MCF 10A (cell line): Measurements from ENCODE around the gene BCAS3. TPM values are rescaled to one million over a fixed set of nuclear protein-coding genes. Genes with fewer than 3 reads are reported as not detected.

Experiments
- BruUV-seq: library from RNA; stranded (reverse); fragments of 400-500 nt; replicated peaks from 2 replicates; lab custom pipeline; 2021; lab: Mats Ljungman, UMichigan
- CTCF ChIA-PET: fragments of 300-600 bp; sonication (Branson Sonifier 250); formaldehyde crosslinking; extraction: SDS; loops from one replicate; lab custom pipeline; 2021; ENCODE audit warnings: antibody characterized with exemption, inconsistent platforms; lab: Yijun Ruan, JAX
- POLR2A ChIA-PET: fragments of 300-600, 350-650 bp; sonication (Branson Sonifier 250); formaldehyde crosslinking; extraction: SDS; loops from one replicate; lab custom pipeline; 2020; ENCODE audit warnings: antibody characterized with exemption, inconsistent platforms; lab: Yijun Ruan, JAX
- DNase-seq: peaks from one replicate; pipeline ENCODE4 v3.0.0-alpha.2; 2018; ENCODE audit not compliant: unreplicated experiment
- H3K27ac Mint-ChIP-seq: one replicate; pipeline ENCODE4 v1.8.0; 2022; ENCODE audit warnings: mild to moderate bottlenecking, low read depth, mixed read lengths; ENCODE audit not compliant: unreplicated experiment
- H3K27me3 Mint-ChIP-seq: one replicate; pipeline ENCODE4 v1.8.0; 2022; ENCODE audit warnings: mixed read lengths; ENCODE audit not compliant: insufficient read depth, unreplicated experiment
- H3K36me3 Mint-ChIP-seq: one replicate; pipeline ENCODE4 v1.8.0; 2022; ENCODE audit warnings: mild to moderate bottlenecking, moderate library complexity, mixed read lengths; ENCODE audit not compliant: insufficient read depth, unreplicated experiment
- H3K4me1 Mint-ChIP-seq: one replicate; pipeline ENCODE4 v1.8.0; 2022; ENCODE audit warnings: mixed read lengths; ENCODE audit not compliant: insufficient read depth, unreplicated experiment
- H3K4me3 Mint-ChIP-seq: one replicate; pipeline ENCODE4 v1.8.0; 2022; ENCODE audit warnings: mild to moderate bottlenecking, moderate library complexity, mixed read lengths; ENCODE audit not compliant: unreplicated experiment
- H3K9me3 Mint-ChIP-seq: one replicate; pipeline ENCODE4 v1.8.0; 2022; ENCODE audit warnings: mixed read lengths; ENCODE audit not compliant: unreplicated experiment
- CTCF ChIP-seq: fragments of 200-600 bp; IDR thresholded peaks from one replicate; pipeline ENCODE4 v1.8.0; 2022; ENCODE audit warnings: antibody characterized with exemption, mild to moderate bottlenecking; ENCODE audit not compliant: unreplicated experiment
- intact Hi-C: fragments of 100-400 bp; cut with micrococcal nuclease; formaldehyde crosslinking; loops from 2 replicates; pipeline ENCODE4 v1.14.1; 2022
- total RNA-seq: library from RNA; stranded (reverse); gene quantifications from 2 replicates; pipeline ENCODE4 v1.2.3, GENCODE V29; 2022

The BCAS3 gene
- total RNA-seq, 1 experiment from 2014 or later: 14.6 TPM

GRCh38 chr17:61378658-61379456, 701.2 kb downstream of the BCAS3 start:
- no peak overlapping the region for H3K27ac Mint-ChIP-seq

GRCh38 chr17:61379457-61380216, 702.0 kb downstream of the BCAS3 start:
- no peak overlapping the region for H3K4me3 Mint-ChIP-seq
- H3K36me3 Mint-ChIP-seq: no peaks in the 10 kb centered on the region
- intact Hi-C loops: no loop called here
- H3K27ac Mint-ChIP-seq: no peak overlapping the region
- ChIA-PET POLR2A (interaction anchor here (0.6 kb wide), 1 partner anchor 8 kb away, joined by 3 read pairs; no protein-coding TSS in a partner anchor), CTCF (interaction anchor here (0.7 to 1.5 kb wide), 3 partner anchors 10 to 22 kb away, joined by 3 to 4 read pairs (median 3); no protein-coding TSS in a partner anchor)
- no peak for TF ChIP-seq CTCF
- no peaks in the 10 kb centered on the region for H3K27me3 Mint-ChIP-seq
- DNase-seq: no peak
- H3K9me3 Mint-ChIP-seq: no peaks in the 10 kb centered on the region
- BruUV-seq: no TSS peak
- no peaks in the 10 kb centered on the region for H3K4me1 Mint-ChIP-seq

More at GRCh38 chr17:61378658-61379456, 701.2 kb downstream of the BCAS3 start:
- BruUV-seq: no TSS peak
- Mint-ChIP-seq H3K9me3 (no peaks in the 10 kb centered on the region), H3K36me3 (no peaks in the 10 kb centered on the region), H3K27me3 (no peaks in the 10 kb centered on the region), H3K4me1 (no peaks in the 10 kb centered on the region), H3K4me3 (no peak overlapping the region)
- CTCF ChIA-PET: interaction anchor here (0.8 to 1.5 kb wide), 2 partner anchors 11 to 15 kb away, joined by 3 to 4 read pairs; no protein-coding TSS in a partner anchor
- DNase-seq: no peak
- no peak for TF ChIP-seq CTCF
- POLR2A ChIA-PET: no interaction called here
- intact Hi-C loops: no loop called here

- TF ChIP-seq CTCF: no peak
- Mint-ChIP-seq H3K4me3 (no peak overlapping the region), H3K9me3 (no peaks in the 10 kb centered on the region), H3K4me1 (no peaks in the 10 kb centered on the region), H3K36me3 (no peaks in the 10 kb centered on the region), H3K27me3 (no peaks in the 10 kb centered on the region), H3K27ac (no peak overlapping the region)
- ChIA-PET CTCF (interaction anchor here (0.7 to 1.5 kb wide), 2 partner anchors 9 to 23 kb away, joined by 3 to 4 read pairs; no protein-coding TSS in a partner anchor), POLR2A (interaction anchor here (0.6 kb wide), 1 partner anchor 8 kb away, joined by 3 read pairs; no protein-coding TSS in a partner anchor)
- BruUV-seq: no TSS peak
- no peak for DNase-seq
- intact Hi-C loops: no loop called here
Measured at GRCh38 chr17:61380217-61380835, 702.7 kb downstream of the BCAS3 start.
